GM10248 (cell line): ENCODE data around the gene ELOVL2.

ENCODE experiments used
- CTCF ChIA-PET: fragments of 300-600 bp; sonication (Branson Sonifier 250); formaldehyde crosslinking; extraction: SDS; loops from one replicate; lab custom pipeline; 2021; ENCODE audit warnings: antibody characterized with exemption; lab: Yijun Ruan, JAX
- POLR2A ChIA-PET: fragments of 350-650 bp; sonication (Branson Sonifier 250); formaldehyde crosslinking; extraction: SDS; loops from one replicate; lab custom pipeline; 2020; ENCODE audit warnings: antibody characterized with exemption; lab: Yijun Ruan, JAX
- DNase-seq: peaks from one replicate; pipeline ENCODE4 v3.0.0; 2012; ENCODE audit errors: extremely low spot score
- CTCF ChIP-seq: IDR thresholded peaks from 2 replicates; pipeline ENCODE4 v1.5.1; 2012; ENCODE audit warnings: mild to moderate bottlenecking, low read depth; ENCODE audit errors: extremely low read depth, missing control alignments, control extremely low read depth

ELOVL2 gene

GRCh38 chr6:11028959-11029358 lies 15.1 kb downstream of the ELOVL2 start:
- no peak for DNase-seq
- POLR2A ChIA-PET: no interaction called here
- TF ChIP-seq CTCF: no peak
- CTCF ChIA-PET: interaction anchor here (1.0 to 1.3 kb wide), 2 partner anchors 10 to 17 kb away, joined by 3 to 4 read pairs; no protein-coding TSS in a partner anchor

- no peak for TF ChIP-seq CTCF
- POLR2A ChIA-PET: no interaction called here
- no peak for DNase-seq
- CTCF ChIA-PET: interaction anchor here (0.7 to 1.8 kb wide), 10 partner anchors 10 to 548 kb away, joined by 3 to 9 read pairs (median 4); no protein-coding TSS in a partner anchor
These were observed 16.5 kb downstream of the ELOVL2 start for GRCh38 chr6:11027565-11028110.

GRCh38 chr6:11025921-11026635 lies 18.0 kb downstream of the ELOVL2 start:
- ChIA-PET POLR2A (no interaction called here), CTCF (interaction anchor here (0.7 to 1.8 kb wide), 9 partner anchors 9 to 550 kb away, joined by 3 to 9 read pairs (median 4); no protein-coding TSS in a partner anchor)
- no peak for DNase-seq
- TF ChIP-seq CTCF: no peak

GRCh38 chr6:11025130-11025529 lies 19.0 kb downstream of the ELOVL2 start:
- DNase-seq: no peak
- ChIA-PET CTCF (no interaction called here), POLR2A (no interaction called here)
- no peak for TF ChIP-seq CTCF

GRCh38 chr6:11023032-11023431 lies 21.1 kb downstream of the ELOVL2 start:
- no peak for TF ChIP-seq CTCF
- ChIA-PET POLR2A (no interaction called here), CTCF (interaction anchor here (1.3 to 2.1 kb wide), 5 partner anchors 12 to 72 kb away, joined by 3 to 6 read pairs (median 5); no protein-coding TSS in a partner anchor)
- DNase-seq: no peak

- TF ChIP-seq CTCF: no peak
- POLR2A ChIA-PET: no interaction called here
- DNase-seq: no peak
- CTCF ChIA-PET: interaction anchor here (1.4 to 1.8 kb wide), 4 partner anchors 15 to 71 kb away, joined by 3 to 6 read pairs (median 4); no protein-coding TSS in a partner anchor
These were observed 22.4 kb downstream of the ELOVL2 start for GRCh38 chr6:11021714-11022113.
